Measurements from ENCODE around the gene CD248. TPM values are rescaled to one million over a fixed set of nuclear protein-coding genes. Genes with fewer than 3 reads are reported as not detected.

CD248 gene
- total RNA-seq, 1 donor from 2014 or later, result 31.9 TPM

- Mint-ChIP-seq H3K36me3 (no peaks in the 10 kb centered on the region), H3K4me3 (peak overlapping the region; percentile 52), H3K27me3 (no peaks in the 10 kb centered on the region), H3K27ac (no peak overlapping the region), H3K4me1 (ENCODE audit: unreplicated experiment) (peaks cover 21% of the 10 kb centered on the region), H3K9me3 (no peaks in the 10 kb centered on the region)
- TF ChIP-seq CTCF (conservative IDR thresholded peaks at IDR 0.05), result no peak
- DNase-seq (ENCODE audit: extremely low spot score, unreplicated experiment), result no peak
Observed at GRCh38 chr11:66341502-66342126, 24.8 kb upstream of the CD248 start.

- TF ChIP-seq CTCF (conservative IDR thresholded peaks at IDR 0.05), result no peak
- Mint-ChIP-seq H3K4me3 (no peak overlapping the region), H3K36me3 (no peaks in the 10 kb centered on the region), H3K4me1 (ENCODE audit: unreplicated experiment) (peaks cover 21% of the 10 kb centered on the region), H3K9me3 (no peaks in the 10 kb centered on the region), H3K27ac (no peak overlapping the region), H3K27me3 (no peaks in the 10 kb centered on the region)
- no peak for DNase-seq (ENCODE audit: extremely low spot score, unreplicated experiment)
Observed at GRCh38 chr11:66340596-66341501, 24.0 kb upstream of the CD248 start.

GRCh38 chr11:66339686-66340483, 23.0 kb upstream of the CD248 start:
- no peak overlapping the region for H3K4me3 Mint-ChIP-seq
- no peaks in the 10 kb centered on the region for H3K36me3 Mint-ChIP-seq
- DNase-seq (ENCODE audit: extremely low spot score, unreplicated experiment), result no peak
- peaks cover 15% of the 10 kb centered on the region for H3K4me1 Mint-ChIP-seq (ENCODE audit: unreplicated experiment)
- no peaks in the 10 kb centered on the region for H3K27me3 Mint-ChIP-seq
- no peak overlapping the region for H3K27ac Mint-ChIP-seq
- TF ChIP-seq CTCF (conservative IDR thresholded peaks at IDR 0.05), result no peak
- H3K9me3 Mint-ChIP-seq, result no peaks in the 10 kb centered on the region

- Mint-ChIP-seq H3K4me3 (no peak overlapping the region), H3K4me1 (ENCODE audit: unreplicated experiment) (peaks cover 13% of the 10 kb centered on the region), H3K27me3 (no peaks in the 10 kb centered on the region), H3K36me3 (no peaks in the 10 kb centered on the region), H3K27ac (no peak overlapping the region), H3K9me3 (no peaks in the 10 kb centered on the region)
- no peak for TF ChIP-seq CTCF (conservative IDR thresholded peaks at IDR 0.05)
- DNase-seq (ENCODE audit: extremely low spot score, unreplicated experiment), result no peak
Observed at GRCh38 chr11:66339162-66339675, 22.4 kb upstream of the CD248 start.

Measured in type B pancreatic cell (in vitro differentiated cells).